SKM-1 treated with dmso at 0.1 percent for 144 hours (cell line): ENCODE measurements around the gene NEFH.

Experiments
- DNase-seq: peaks from one replicate; lab custom pipeline; 2025; ENCODE audit not compliant: unreplicated experiment; lab: John Stamatoyannopoulos, UW

NEFH gene

DNA sequence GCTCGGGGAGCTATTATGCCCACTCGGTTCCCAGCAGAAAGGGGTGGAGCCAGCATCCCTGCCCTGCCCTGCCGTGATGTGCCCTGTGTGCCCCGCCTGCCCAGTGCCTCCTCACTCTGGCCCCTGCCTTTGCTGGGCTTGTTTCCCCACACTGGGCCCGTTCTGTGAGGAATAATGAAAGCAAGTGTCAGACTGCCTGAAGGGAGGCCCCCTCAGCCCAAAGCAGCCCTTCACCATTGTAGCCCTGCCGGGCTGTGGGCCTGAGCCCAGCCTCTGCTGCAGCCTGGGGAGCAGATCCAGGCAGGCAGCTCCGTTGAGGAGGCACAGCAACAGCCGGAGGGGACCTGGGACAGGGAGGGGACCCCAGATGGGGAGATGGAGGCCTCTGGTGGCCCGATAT is 20.2 kb upstream of the NEFH start:
- DNase-seq, result no peak

DNA sequence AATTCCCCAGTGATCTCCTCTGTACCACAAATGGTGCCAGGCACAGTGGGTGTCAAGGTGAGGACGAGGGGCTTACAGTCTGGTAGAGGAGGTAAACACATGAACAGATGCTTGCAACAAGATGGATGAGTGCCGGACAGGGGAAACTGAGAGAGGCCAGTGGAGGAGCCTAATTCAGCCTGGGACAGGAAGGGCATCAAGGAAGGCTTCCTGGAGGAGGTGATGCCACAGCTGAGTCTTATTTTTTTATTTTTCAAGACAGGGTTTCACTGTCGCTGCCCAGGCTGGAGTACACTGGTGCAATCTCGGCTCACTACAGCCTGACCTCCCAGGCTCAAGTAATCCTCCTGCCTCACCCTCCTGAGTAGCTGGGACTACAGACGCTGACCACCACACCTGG is 18.8 kb upstream of the NEFH start:
- DNase-seq, result no peak

DNA sequence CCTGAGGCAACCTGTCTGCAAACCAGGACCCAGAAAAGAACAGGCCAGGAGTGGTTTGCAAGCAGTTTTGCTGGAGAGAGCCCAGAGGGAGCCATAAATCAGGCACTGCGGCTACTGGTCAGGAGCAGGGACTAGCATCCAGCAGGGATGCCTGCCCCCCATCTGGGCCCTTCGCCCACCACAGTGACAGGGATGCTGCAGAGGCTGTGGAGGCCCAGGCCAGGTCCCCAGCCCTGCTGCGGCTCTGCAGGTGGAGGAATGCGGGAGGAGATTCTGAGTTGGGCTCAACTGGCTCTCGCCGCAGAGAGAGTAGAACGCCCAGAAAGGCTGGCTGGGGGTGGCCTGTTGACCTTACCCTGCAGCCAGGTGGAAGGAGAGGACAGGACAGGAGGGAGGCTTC is 16.4 kb upstream of the NEFH start:
- DNase-seq, result no peak

DNA sequence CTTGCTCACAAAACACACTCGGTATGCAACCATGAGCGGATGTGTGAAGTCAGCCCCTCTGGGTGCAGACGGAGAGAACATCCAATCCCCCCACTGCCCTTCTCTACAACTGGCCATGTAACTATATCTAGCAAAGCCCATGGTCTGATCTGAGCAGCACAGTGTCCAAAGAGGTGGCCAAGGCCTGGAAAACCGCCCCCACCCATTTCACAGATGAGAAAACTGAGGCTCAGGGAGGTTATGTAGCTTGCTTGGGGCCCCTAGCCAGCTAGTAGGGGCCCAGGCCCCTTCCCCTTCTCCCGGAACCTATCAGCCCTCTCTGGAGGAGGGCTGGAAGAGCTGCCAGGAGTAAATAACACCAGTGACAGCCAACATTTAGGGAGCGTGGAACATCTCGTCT is 15.4 kb upstream of the NEFH start:
- DNase-seq, result no peak

DNA sequence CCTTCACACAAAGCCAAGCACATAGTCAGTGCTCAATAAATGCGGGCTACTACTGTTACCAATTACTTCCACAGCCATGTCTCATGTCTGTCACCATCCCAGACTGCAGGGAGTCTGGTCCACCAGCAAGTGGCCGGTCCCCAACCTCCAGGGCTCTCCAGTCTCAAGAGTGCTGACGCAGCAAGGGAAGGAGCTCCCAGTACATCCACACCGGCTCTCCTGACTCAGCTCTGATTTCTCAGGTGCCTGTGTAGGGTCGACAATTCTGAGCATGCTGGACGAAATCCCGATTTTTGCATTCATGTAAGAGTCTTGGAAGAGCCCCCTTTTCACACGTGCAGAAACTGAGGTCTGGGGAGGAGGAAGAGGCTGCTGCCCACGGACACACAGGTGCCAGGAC is 10.3 kb upstream of the NEFH start:
- DNase-seq, result no peak

DNA sequence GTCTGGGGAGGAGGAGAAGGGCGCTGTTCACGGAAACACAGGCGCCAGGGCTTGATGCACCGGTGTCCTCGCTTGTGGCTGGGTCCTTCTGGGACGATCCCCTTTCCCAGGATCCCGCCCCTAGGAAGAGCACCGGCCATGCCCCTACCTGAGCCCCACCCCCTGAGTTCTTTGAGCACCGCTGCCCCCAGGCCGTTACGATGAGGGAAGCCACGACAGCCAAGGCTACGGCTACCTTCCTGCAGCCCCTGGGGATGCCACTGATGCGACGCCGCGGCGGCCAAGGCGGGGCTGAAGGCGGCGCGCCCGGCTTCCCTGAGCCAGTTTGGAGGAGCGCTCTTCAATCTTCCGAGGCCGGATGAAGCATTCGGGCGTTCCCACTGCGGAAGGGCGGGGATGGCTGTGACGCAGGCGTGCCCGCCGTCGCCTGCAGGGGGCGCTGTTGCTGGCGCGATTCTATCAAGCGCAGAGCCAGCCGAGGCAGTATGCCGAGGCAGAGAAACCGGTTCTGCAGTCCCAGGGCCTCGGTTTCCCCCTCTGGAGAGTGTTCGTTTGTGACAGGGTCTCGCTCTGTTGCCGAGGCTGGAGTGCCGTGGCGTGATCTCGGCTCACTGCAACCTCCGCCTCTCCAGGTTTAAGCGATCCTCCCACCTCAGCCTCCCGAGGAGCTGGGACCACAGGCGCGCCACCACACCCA is 9.7 kb upstream of the NEFH start:
- peak; percentile 60 for DNase-seq

DNA sequence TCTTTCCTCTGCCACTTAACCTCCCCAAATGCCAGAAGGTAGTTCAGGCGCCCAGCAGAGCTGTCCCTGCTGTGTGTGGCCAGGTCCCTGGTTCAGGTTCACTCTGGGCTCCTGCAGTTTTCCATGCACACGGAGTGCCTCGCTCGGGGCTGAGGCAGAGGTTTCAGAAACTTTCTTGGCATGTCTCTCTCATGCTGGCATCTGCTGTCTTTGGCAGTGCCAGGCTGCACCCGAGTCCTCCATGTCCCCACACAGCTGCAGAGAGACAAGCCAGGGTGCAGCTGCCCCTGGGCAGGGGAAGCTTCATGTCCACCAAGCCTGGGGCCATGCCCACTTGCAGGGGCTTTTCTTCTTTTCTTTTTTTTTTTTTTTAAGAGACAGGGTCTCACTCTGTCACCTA is 7.0 kb upstream of the NEFH start:
- DNase-seq, result no peak

DNA sequence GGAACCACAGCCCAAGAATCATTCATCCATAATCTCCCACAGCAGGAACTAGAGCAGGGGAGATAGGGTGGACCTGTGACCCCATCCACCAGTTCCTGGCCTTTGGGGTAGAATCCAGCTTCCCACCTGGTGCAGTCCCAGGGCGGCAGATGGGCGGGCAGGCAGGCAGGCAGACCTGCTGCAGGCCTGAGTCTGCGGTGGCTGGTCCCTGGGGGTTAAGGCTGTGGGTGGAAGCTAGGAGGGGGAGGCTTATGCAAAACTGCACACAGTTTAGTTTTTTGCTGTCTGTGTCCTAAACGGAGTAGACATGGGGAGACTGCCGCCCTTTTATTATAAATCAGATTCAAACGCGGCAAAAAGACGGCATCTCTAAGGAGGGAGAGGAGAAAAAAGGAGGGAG is 4.5 kb upstream of the NEFH start:
- DNase-seq, result no peak

DNA sequence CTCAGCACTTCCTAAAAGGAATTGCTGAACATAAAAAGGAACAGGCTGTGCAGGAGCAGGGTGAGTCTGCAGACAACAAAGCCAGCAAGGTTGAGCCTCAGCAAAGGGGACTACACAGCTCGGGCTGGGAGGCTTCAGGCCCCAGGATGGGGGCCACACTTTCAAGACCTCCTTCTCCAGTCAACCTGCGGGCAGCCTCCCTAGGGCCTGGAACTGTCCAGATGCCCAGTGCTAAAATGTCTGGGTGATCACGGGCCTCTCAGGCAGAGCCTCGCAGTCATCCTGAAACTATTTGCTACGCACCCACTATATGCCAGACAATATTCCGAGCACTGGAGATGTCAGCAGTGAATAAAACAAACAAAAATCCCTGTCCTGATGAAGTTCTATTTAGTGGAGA is 3.9 kb upstream of the NEFH start:
- DNase-seq, result no peak

DNA sequence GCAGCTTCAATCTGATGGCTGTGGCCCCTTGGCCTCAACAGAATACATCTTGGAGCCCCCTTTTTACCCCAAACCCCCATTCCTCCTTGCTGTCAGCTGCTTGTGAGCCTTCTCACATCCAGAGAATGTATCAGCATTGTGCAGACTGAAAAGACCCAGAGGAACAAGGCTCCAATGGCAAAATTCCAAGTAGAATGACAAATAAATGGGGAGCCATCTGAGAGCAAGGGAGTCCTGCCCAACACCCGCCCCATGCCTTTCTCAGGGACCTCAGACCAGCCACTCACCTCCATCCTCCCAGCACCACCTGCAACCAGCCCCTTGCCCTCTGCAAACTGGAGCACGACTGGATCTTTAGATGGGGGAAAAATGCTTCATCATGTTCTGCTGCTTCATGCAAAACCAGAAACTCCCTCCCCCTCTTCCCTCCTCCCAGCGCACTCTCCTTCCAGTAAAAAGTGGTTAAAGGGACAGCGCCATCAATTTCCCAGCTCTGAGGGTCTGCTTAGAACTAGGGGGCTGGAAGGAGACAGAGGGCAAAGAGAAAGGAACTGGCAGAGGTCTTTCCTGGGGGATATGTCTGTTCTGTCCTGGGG is 2.2 kb upstream of the NEFH start:
- DNase-seq, result no peak

DNA sequence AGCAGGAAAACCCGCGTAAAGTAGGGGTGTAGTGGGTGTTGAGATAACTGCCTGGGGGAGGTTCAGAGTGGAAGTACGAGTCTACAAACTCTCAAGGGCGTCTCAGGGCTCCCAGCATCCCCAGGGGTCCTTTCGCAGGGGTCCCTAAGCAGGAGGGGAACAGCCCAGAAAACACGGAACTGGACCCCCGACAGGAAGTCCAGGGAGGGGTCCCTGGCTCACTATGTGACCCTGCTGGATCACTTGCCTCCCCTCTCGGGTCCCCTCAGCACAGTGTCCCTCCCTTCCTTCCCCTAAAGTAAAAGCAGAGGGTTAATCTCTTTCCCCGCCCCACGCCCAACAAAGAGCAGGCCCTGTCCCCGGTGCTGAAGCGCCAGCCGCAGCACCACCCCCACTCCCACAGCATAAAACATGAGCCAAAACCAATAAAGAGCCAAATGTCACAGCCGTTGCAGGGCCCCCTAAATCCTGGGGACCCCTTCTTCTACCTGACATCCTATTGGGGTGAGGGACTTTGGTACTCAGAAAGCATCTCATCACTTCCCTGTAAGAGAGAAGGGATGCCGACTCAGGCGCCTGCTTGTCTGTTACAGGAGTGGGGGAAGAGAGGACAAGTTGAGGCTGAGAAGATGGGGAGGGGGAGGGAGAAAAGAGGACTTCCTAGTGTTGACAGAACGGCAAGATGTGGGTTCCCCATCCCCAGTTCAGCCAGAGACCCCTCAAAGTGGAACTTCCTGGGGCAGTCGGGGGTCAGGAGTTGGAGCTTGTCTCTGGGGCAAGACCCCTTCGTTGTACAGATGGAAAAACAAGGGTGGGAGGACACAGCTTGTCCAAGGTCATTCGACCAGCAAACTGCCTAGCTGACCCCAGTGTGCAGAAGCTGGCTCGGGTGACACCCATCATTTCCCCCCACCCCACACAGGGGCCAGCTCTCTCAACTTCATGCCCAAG is 1.4 kb upstream of the NEFH start:
- DNase-seq, result no peak

DNA sequence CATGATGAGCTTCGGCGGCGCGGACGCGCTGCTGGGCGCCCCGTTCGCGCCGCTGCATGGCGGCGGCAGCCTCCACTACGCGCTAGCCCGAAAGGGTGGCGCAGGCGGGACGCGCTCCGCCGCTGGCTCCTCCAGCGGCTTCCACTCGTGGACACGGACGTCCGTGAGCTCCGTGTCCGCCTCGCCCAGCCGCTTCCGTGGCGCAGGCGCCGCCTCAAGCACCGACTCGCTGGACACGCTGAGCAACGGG is 169 bp downstream of the NEFH start:
- no peak for DNase-seq

DNA sequence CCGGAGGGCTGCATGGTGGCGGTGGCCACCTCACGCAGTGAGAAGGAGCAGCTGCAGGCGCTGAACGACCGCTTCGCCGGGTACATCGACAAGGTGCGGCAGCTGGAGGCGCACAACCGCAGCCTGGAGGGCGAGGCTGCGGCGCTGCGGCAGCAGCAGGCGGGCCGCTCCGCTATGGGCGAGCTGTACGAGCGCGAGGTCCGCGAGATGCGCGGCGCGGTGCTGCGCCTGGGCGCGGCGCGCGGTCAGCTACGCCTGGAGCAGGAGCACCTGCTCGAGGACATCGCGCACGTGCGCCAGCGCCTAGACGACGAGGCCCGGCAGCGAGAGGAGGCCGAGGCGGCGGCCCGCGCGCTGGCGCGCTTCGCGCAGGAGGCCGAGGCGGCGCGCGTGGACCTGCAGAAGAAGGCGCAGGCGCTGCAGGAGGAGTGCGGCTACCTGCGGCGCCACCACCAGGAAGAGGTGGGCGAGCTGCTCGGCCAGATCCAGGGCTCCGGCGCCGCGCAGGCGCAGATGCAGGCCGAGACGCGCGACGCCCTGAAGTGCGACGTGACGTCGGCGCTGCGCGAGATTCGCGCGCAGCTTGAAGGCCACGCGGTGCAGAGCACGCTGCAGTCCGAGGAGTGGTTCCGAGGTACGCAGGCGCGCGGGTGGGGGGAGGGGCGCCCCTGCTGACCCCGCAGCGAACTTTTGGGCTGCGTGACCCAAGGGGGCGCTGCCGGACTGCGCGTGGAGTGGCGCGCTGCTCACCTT is 670 bp downstream of the NEFH start:
- DNase-seq, result no peak

DNA sequence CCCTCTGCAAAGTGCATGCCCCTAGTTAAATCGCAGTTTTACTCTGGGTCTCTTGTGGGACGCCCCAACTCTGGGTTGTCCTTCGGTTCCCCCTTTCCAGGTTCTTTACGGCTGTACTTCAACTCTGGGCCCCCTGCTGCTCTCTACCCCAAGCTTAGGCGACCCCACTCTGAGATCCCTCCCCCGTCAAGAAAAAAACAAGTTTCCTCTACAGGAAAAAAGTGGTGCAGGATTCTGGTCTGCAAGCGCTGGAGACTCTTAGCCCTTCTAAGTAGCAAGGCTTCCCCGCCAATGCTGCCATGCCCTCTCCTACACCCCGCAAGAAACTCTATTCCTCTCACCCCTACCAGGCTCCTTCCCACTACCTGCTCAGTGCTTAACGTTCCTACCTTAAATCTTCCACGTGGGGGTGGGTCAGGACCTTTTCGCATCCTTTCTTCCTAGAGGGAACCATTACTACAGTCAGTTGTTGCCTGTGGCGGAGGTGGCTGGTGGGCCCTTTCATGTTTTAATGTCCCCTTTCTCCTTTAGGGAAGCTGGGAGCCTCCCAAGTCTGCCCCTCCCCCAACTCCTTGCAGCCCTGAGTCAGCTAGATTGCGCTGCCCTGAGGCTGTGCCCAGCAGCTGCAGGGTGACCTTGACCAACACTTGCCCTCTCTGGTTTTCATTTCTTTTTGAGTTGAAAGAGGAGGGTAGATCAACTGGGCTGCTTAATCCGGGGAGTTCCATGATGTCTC is 1.4 kb downstream of the NEFH start:
- DNase-seq, result no peak

DNA sequence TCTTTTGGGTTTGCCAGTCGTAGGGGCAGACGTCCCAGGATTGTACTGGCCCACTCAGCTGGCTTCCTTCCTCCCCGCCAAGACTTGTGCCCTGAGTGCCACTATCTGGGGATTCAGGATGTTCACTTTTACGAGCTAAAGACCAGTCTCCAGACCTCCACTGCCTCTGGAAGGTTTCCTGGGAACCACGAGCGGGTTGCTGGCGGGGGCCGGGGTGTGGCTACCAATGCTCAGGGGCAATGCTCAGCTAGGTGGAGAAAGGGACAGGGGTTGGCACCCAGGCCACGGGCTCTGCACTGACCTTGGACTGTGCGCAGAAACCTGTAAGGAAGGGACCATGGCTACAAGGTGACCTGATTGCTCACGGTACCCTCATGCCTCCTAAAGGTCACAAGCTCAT is 2.2 kb downstream of the NEFH start:
- no peak for DNase-seq

DNA sequence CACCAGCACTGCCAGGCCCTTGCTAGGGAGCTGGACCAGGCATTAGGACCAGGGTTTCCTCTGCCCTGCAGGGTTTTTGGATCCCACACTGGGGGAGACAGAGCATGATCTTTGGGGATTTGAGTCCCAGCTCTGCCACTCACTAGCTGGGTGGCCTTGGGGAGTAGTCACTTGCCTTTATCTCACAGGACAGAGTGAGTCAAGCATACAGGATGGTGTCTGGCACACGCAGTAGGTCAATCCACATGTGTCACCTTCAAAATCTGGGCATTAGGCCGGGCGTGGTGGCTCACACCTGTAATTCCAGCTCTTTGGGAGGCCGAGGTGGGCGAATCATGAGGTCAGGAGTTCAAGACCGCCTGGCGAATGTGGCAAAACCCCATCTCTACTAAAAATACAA is 2.7 kb downstream of the NEFH start:
- DNase-seq, result no peak

DNA sequence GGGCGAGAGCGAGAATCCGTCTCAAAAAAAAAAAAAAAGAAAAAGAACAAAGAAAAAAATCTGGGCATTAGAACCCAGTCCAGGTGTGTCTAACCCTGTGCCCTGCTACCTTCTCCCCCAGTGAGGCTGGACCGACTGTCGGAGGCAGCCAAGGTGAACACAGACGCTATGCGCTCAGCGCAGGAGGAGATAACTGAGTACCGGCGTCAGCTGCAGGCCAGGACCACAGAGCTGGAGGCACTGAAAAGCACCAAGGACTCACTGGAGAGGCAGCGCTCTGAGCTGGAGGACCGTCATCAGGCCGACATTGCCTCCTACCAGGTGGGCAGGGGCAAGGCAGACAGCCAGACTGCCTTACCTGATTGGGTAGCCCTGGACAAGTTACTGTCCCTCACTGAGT is 3.2 kb downstream of the NEFH start:
- DNase-seq, result no peak

DNA sequence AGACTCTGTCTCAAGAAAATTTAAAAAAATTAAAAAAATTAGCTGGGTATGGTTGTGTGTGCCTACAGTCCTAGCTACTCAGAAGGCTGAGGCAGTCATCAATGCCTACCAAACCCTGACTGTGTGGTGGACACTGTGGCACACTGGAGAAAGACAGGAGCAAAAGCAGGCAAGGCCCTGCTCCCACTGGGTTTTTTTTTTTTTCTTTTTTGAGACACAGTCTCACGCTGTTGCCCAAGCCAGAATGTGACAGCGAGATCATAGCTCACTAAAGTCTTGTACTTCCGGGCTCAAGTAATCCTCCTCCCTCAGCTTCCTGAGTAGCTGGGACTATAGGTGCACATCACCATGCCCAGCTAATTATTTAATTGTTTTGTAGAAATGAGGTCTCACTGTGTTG is 4.6 kb downstream of the NEFH start:
- no peak for DNase-seq

DNA sequence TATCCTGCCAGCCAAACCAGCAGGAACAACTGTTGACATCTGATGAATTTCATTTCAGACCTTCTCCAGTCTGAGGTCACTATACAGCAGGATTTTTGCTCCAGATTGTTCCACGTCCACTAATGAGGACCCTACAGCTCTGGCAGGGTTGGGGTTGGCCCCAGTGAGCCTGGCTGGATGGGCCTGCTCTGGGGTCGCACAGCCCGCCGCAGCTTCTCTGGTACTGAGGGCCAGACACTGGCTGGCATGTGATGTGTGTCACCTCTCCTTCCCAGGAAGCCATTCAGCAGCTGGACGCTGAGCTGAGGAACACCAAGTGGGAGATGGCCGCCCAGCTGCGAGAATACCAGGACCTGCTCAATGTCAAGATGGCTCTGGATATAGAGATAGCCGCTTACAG is 5.4 kb downstream of the NEFH start:
- no peak for DNase-seq

DNA sequence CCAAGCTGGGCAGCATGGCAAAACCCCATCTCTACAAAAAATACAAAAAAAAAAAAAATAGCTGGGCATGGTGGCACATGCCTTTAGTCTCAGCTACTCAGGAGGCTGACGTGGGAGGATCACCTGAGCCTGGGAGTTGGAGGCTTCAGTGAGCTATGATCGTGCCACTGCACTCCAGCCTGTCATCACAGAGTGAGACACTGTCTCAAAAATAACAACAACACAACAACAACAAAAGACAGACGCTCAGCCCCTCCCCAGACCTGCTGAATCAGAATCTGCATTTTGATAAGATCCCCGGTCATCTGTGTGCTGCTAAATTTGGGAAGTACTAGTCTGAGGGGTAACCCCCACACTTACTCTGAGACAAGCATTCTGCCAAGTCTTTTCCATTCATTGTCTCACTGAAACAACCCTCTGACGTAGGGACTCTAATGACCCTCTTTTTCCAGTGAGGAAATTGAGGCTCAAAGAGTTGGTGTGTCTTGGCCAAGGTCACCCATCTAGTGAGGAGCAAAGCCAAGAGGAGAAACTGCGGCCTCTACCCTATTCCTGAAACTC is 7.5 kb downstream of the NEFH start:
- DNase-seq, result no peak
